ENCODE measurements around the gene BLM.

Gene BLM

GRCh38 chr15:90860450-90860849 is 143.3 kb downstream of the BLM start:
- no peak for TF ChIP-seq SIN3A (IDR thresholded peaks at IDR 0.05; ENCODE audit: borderline replicate concordance, insufficient read depth, low read length)
- TF ChIP-seq POLR2AphosphoS5 (IDR thresholded peaks at IDR 0.05; ENCODE audit: low read depth, low read length), result no peak
- no peak for TF ChIP-seq REST (IDR thresholded peaks at IDR 0.05; ENCODE audit: insufficient read depth in 1 of 2, low read depth in 2 of 2, low read length in 2 of 2)
- no peak for TF ChIP-seq FOXP2 (optimal IDR thresholded peaks at IDR 0.05; ENCODE audit: borderline replicate concordance, extremely low read depth, extremely low read length, insufficient read depth)
- TF ChIP-seq TAF1 (IDR thresholded peaks at IDR 0.05; ENCODE audit: borderline replicate concordance, insufficient read depth, low read length), result no peak

- TF ChIP-seq SIN3A (IDR thresholded peaks at IDR 0.05; ENCODE audit: borderline replicate concordance, insufficient read depth, low read length) (no peak), TAF1 (IDR thresholded peaks at IDR 0.05; ENCODE audit: borderline replicate concordance, insufficient read depth, low read length) (no peak)
These were observed 144.0 kb downstream of the BLM start for GRCh38 chr15:90860942-90861675.

GRCh38 chr15:90862487-90862886 is 145.3 kb downstream of the BLM start:
- TF ChIP-seq SIN3A (IDR thresholded peaks at IDR 0.05; ENCODE audit: borderline replicate concordance, insufficient read depth, low read length), result no peak
- TF ChIP-seq POLR2AphosphoS5 (IDR thresholded peaks at IDR 0.05; ENCODE audit: low read depth, low read length), result no peak
- no peak for TF ChIP-seq REST (IDR thresholded peaks at IDR 0.05; ENCODE audit: insufficient read depth in 1 of 2, low read depth in 2 of 2, low read length in 2 of 2)
- TF ChIP-seq TAF1 (IDR thresholded peaks at IDR 0.05; ENCODE audit: borderline replicate concordance, insufficient read depth, low read length), result no peak
- no peak for TF ChIP-seq FOXP2 (optimal IDR thresholded peaks at IDR 0.05; ENCODE audit: borderline replicate concordance, extremely low read depth, extremely low read length, insufficient read depth)

- TF ChIP-seq POLR2AphosphoS5 (IDR thresholded peaks at IDR 0.05; ENCODE audit: low read depth, low read length), result no peak
- no peak for TF ChIP-seq SIN3A (IDR thresholded peaks at IDR 0.05; ENCODE audit: borderline replicate concordance, insufficient read depth, low read length)
- TF ChIP-seq REST (IDR thresholded peaks at IDR 0.05; ENCODE audit: insufficient read depth in 1 of 2, low read depth in 2 of 2, low read length in 2 of 2), result no peak
- TF ChIP-seq TAF1 (IDR thresholded peaks at IDR 0.05; ENCODE audit: borderline replicate concordance, insufficient read depth, low read length), result no peak
These were observed 146.0 kb downstream of the BLM start for GRCh38 chr15:90862964-90863778.

GRCh38 chr15:90863987-90864386 is 146.8 kb downstream of the BLM start:
- TF ChIP-seq TAF1 (IDR thresholded peaks at IDR 0.05; ENCODE audit: borderline replicate concordance, insufficient read depth, low read length) (no peak), SIN3A (IDR thresholded peaks at IDR 0.05; ENCODE audit: borderline replicate concordance, insufficient read depth, low read length) (no peak), FOXP2 (optimal IDR thresholded peaks at IDR 0.05; ENCODE audit: borderline replicate concordance, extremely low read depth, extremely low read length, insufficient read depth) (no peak), POLR2AphosphoS5 (IDR thresholded peaks at IDR 0.05; ENCODE audit: low read depth, low read length) (no peak), REST (IDR thresholded peaks at IDR 0.05; ENCODE audit: insufficient read depth in 1 of 2, low read depth in 2 of 2, low read length in 2 of 2) (no peak)
